Smooth muscle cell (in vitro differentiated cells): Measurements from ENCODE around the gene LMX1B. TPM values are rescaled to one million over a fixed set of nuclear protein-coding genes. Genes with fewer than 3 reads are reported as not detected.
A peak's percentile ranks its signal among the peaks of the same experiment; 100 is the strongest.

Source experiments
- DNase-seq: peaks from one replicate; lab custom pipeline; 2025; ENCODE audit not compliant: unreplicated experiment; lab: John Stamatoyannopoulos, UW
- H2AFZ ChIP-seq: fragments of 200-600 bp; sonication (generic); 2 replicates; pipeline ENCODE4 v1.6.0; 2016; ENCODE audit warnings: antibody characterized with exemption, low read depth, mild to moderate bottlenecking
- H3F3A ChIP-seq: fragments of 200-600 bp; sonication (generic); 2 replicates; pipeline ENCODE4 v1.6.0; 2017; ENCODE audit warnings: antibody characterized with exemption, low read depth
- H3K27ac ChIP-seq: fragments of 200-600 bp; sonication (generic); 2 replicates; pipeline ENCODE4 v1.5.1; 2016; ENCODE audit warnings: low read depth, mild to moderate bottlenecking
- H3K27me3 ChIP-seq: fragments of 200-600 bp; sonication (generic); 2 replicates; pipeline ENCODE4 v1.6.1; 2016; ENCODE audit warnings: low read depth, mild to moderate bottlenecking
- H3K36me3 ChIP-seq: fragments of 200-600 bp; sonication (generic); 2 replicates; pipeline ENCODE4 v1.5.1; 2016; ENCODE audit warnings: low read depth
- H3K4me1 ChIP-seq: fragments of 200-600 bp; sonication (generic); 2 replicates; pipeline ENCODE4 v1.5.1; 2016; ENCODE audit warnings: low read depth
- H3K4me2 ChIP-seq: fragments of 200-600 bp; sonication (generic); 2 replicates; pipeline ENCODE4 v1.6.0; 2016; ENCODE audit warnings: mild to moderate bottlenecking
- H3K4me3 ChIP-seq: fragments of 200-600 bp; sonication (generic); 2 replicates; pipeline ENCODE4 v1.5.1; 2016; ENCODE audit warnings: mild to moderate bottlenecking
- H3K79me2 ChIP-seq: fragments of 200-600 bp; sonication (generic); 2 replicates; pipeline ENCODE4 v1.6.0; 2016; ENCODE audit warnings: low read depth, mild to moderate bottlenecking
- H3K9ac ChIP-seq: fragments of 200-600 bp; sonication (generic); 2 replicates; pipeline ENCODE4 v1.6.0; 2016; ENCODE audit warnings: low read depth
- H3K9me3 ChIP-seq: fragments of 200-600 bp; sonication (generic); replicated peaks from 2 replicates; pipeline ENCODE4 v1.5.1; 2016; ENCODE audit warnings: low read depth
- H4K20me1 ChIP-seq: fragments of 200-600 bp; sonication (generic); 2 replicates; pipeline ENCODE4 v1.6.0; 2016; ENCODE audit warnings: low read depth
- WGBS: methylation state at CpG from one replicate; pipeline ENCODE4 v1.1.7; 2016; ENCODE audit warnings: low lambda C conversion rate; 5-methylcytosine and 5-hydroxymethylcytosine counted together
- polyA plus RNA-seq: library from polyadenylated mRNA; unstranded; fragments of >200 nt; fragmentation: Nextera tagmentation; extraction: Ambion mirVana; gene quantifications from 2 replicates; pipeline ENCODE4 v1.2.1, GENCODE V29; 2016
- total RNA-seq: library from RNA; depleted of rRNA; stranded (reverse); fragments of >200 nt; gene quantifications from 2 replicates; pipeline ENCODE4 v1.2.3, GENCODE V29; 2014
- TF ChIP-seq, protein P1 (sequence below): fragments of 200-600 bp; sonication (generic); IDR thresholded peaks from 2 replicates; pipeline ENCODE4 v1.5.1; 2017; ENCODE audit warnings: borderline replicate concordance, mild to moderate bottlenecking, antibody characterized with exemption; ENCODE audit not compliant: insufficient read depth, poor library complexity, severe bottlenecking

The LMX1B gene
- total and polyA plus RNA-seq, 2 experiments from 2014 or later, result not detected

DNA sequence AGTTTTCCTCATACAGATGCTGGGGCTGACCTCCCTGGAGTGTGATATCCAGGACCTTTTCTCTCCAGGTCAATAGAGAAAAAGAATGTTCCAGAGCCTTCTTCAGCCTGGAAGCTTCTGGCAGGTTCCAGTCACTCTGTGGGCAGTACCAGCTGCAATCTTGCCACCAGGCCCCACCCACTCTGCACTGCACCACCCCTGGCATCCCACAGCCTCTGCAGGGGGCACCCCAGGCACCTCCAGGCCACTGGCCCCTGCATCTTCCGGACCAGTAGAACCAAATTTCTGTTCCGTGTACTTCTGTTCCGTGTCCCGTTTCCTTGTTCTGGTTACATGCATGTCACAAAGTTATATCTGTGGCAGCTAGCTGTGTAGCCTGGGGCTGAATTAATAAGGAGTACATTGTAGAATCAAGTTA, 107.8 kb downstream of the LMX1B start:
- Histone ChIP-seq H3K79me2 (no peaks in the 10 kb centered on the region), H3K4me1 (peaks cover 10% of the 10 kb centered on the region), H3K4me2 (no peak overlapping the region), H2AFZ (no peak overlapping the region), H3F3A (peaks cover 9% of the 10 kb centered on the region), H3K4me3 (no peak overlapping the region), H3K36me3 (no peaks in the 10 kb centered on the region), H3K9ac (no peak overlapping the region), H3K27me3 (peaks cover 26% of the 10 kb centered on the region), H3K9me3 (no peaks in the 10 kb centered on the region), H3K27ac (no peak overlapping the region), H4K20me1 (no peaks in the 10 kb centered on the region)
- WGBS, result 97% methylated on average over 4 of the region's 4 CpGs
- TF ChIP-seq, protein P1, sequence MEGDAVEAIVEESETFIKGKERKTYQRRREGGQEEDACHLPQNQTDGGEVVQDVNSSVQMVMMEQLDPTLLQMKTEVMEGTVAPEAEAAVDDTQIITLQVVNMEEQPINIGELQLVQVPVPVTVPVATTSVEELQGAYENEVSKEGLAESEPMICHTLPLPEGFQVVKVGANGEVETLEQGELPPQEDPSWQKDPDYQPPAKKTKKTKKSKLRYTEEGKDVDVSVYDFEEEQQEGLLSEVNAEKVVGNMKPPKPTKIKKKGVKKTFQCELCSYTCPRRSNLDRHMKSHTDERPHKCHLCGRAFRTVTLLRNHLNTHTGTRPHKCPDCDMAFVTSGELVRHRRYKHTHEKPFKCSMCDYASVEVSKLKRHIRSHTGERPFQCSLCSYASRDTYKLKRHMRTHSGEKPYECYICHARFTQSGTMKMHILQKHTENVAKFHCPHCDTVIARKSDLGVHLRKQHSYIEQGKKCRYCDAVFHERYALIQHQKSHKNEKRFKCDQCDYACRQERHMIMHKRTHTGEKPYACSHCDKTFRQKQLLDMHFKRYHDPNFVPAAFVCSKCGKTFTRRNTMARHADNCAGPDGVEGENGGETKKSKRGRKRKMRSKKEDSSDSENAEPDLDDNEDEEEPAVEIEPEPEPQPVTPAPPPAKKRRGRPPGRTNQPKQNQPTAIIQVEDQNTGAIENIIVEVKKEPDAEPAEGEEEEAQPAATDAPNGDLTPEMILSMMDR, result no peak
- no peak for DNase-seq

DNA sequence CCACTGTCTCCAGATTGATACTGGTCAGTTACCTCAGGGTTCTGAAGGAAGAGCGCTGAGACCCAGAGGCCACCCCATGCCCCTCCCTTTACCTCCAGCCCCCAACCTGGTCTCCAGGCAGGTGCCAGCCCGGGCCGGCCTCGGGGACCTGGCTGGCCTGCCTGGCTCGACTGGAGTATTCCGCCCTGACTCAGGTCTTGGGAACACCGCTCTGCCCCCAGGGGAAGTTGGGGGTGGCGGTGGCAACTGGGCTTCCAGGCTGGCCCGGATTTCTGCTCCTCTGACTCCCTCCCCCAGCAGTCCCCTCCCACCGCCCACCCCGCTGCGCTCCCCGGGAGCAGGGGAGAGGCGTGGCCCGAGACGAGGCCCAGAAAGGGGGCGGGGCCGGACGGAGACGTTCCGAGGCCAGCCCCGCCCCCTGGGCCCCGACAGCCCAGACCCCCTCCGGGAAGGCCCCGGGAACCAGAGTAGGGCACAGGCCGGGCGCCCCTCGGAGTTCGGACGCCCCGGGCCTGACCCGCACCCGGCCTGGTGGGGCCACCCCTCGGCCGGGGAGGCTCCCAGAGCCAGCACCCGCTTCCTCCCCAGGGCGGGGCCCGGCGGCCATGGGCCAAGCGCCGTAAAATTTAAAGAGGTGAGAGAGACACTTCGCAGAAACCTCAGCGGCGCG, 108.7 kb downstream of the LMX1B start:
- peak; percentile 48 for DNase-seq
- WGBS, result 7% methylated on average over 8 of the region's 45 CpGs
- H3K79me2 ChIP-seq, result no peaks in the 10 kb centered on the region
- peak overlapping the region; percentile 99 for H2AFZ ChIP-seq
- H3K27ac ChIP-seq, result no peak overlapping the region
- H3K27me3 ChIP-seq, result peaks cover 29% of the 10 kb centered on the region
- H3K4me2 ChIP-seq, result peak overlapping the region; percentile 96
- TF ChIP-seq, protein P1, result no peak
- H3K4me1 ChIP-seq, result peaks cover 10% of the 10 kb centered on the region
- peaks cover 9% of the 10 kb centered on the region for H3F3A ChIP-seq
- no peaks in the 10 kb centered on the region for H3K36me3 ChIP-seq
- no peaks in the 10 kb centered on the region for H4K20me1 ChIP-seq
- H3K9ac ChIP-seq, result peak overlapping the region; percentile 77
- H3K4me3 ChIP-seq, result peak overlapping the region; percentile 79
- no peaks in the 10 kb centered on the region for H3K9me3 ChIP-seq

DNA sequence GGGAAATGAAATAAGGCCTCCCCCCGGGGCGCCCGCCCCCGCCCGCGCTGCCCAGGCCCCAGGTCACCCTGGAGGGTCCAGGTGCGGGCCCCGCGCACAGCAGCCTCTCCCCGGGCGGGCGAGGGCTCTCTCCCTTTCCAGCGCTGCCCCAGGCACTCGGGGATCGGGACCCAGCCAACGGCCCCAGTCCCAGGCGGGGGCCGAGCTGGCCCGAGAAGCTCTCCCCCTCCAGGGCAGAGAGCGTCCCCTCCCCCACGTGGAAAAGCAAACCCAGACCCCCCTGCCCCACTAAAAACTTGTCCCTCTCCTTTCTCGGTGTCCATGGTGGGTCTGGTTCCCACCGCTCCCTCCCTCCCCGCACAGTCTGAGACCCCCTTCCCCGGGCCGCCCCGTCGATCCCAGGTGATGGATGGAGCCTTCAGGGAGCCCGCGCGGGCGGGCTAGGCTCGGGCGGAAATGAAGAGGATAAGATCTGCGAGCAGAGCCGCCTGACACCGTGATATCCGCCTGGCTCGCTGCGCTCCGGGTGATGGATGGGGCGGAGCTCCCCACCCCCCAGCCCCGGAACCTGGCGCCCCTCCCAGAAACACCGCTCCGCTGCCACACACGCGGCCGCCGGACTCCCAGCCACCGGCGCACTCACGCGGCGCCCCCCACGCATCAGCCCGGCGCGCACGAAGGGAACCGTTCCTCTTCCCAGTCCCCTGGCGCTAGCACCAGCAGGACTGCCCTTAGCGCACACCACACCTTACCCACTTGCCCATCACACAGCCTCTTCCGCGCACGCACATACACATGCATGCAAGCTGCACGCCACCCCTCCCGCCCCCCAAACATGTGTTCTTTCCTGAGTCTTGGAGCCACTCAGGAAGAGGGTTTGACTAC, 109.4 kb downstream of the LMX1B start:
- TF ChIP-seq, protein P1, result no peak
- no peak for DNase-seq
- H3K9me3 ChIP-seq, result no peaks in the 10 kb centered on the region
- 9% methylated on average over 17 of the region's 68 CpGs for WGBS
- H3K4me1 ChIP-seq, result peaks cover 10% of the 10 kb centered on the region
- H3K79me2 ChIP-seq, result no peaks in the 10 kb centered on the region
- peak overlapping the region; percentile 99 for H2AFZ ChIP-seq
- peak overlapping the region; percentile 79 for H3K4me3 ChIP-seq
- peak overlapping the region; percentile 96 for H3K4me2 ChIP-seq
- peak overlapping the region; percentile 77 for H3K9ac ChIP-seq
- H3K36me3 ChIP-seq, result no peaks in the 10 kb centered on the region
- H3K27ac ChIP-seq, result no peak overlapping the region
- H4K20me1 ChIP-seq, result no peaks in the 10 kb centered on the region
- peaks cover 29% of the 10 kb centered on the region for H3K27me3 ChIP-seq
- peaks cover 9% of the 10 kb centered on the region for H3F3A ChIP-seq
